Measurements from ENCODE around the gene CHN2. TPM values are rescaled to one million over a fixed set of nuclear protein-coding genes. Genes with fewer than 3 reads are reported as not detected.

The CHN2 gene
- total RNA-seq, 2 experiments from 2014 or later, result 10.1 to 12.6 TPM

DNA sequence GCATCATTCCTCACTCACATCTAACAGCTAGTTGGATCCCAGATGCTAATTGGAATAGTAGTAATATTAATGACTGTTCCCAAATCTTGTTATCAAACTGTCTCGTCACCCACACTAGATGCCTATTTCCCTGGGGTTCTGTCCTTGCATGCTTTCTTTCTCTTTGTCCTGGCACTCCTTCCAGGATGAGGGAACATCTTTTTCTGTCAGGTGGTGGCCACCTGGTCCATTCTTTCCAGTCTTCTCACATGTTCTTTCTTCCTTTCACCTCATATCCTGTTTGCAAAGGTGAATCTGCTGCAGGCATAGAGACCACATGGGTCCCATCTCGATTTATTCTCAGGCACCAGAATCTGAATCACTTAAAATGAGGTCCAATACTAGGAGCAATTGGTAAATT, 126.0 kb downstream of the CHN2 start:
- Mint-ChIP-seq H3K4me1 (peaks cover 6% of the 10 kb centered on the region), H3K27me3 (peaks cover 3% of the 10 kb centered on the region), H3K9me3 (ENCODE audit: low read depth) (no peaks in the 10 kb centered on the region), H3K4me3 (no peak overlapping the region), H3K36me3 (no peaks in the 10 kb centered on the region), H3K27ac (no peak overlapping the region)
- ATAC-seq, result no peak
- no peak for DNase-seq
- CTCF ChIA-PET, result interaction anchor here (0.7 kb wide), 1 partner anchor 131 kb away, joined by 4 read pairs; no protein-coding TSS in a partner anchor

DNA sequence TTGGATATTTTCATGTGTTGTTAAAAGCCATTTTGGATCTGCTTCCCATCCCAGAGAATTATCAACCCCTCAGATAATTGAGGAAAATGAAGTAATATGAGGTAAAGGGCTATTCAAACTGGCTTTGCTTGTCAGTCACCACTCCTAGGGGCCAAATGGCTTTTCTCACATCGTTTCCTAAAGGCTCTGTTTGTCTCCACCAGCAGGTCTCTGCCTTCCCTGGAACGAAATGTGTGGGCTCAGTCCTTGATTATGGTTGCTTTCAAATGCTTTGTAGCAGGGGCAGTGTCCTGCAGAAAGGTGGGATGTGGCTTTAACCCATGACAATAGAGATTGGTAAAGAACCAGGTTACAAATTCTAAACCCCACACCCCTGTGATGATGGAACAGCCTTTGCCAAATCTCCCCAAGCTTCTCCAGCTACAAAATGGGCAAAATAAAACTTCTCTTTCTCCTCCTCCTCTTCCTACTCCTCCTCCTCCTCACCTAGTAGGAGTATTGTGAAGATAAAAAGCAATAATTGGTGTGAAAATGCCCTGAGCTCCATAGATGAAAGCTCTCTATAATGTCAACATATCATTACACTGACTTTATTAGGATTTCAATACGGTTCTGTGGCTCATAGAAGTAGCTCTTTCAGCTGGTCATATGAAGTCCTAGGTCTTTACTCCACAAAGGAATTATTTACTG, 127.6 kb downstream of the CHN2 start:
- no peak overlapping the region for H3K27ac Mint-ChIP-seq
- CTCF ChIA-PET, result no interaction called here
- no peak for ATAC-seq
- no peaks in the 10 kb centered on the region for H3K36me3 Mint-ChIP-seq
- no peak for DNase-seq
- no peaks in the 10 kb centered on the region for H3K9me3 Mint-ChIP-seq (ENCODE audit: low read depth)
- H3K27me3 Mint-ChIP-seq, result peaks cover 3% of the 10 kb centered on the region
- no peak overlapping the region for H3K4me3 Mint-ChIP-seq
- peaks cover 6% of the 10 kb centered on the region for H3K4me1 Mint-ChIP-seq

DNA sequence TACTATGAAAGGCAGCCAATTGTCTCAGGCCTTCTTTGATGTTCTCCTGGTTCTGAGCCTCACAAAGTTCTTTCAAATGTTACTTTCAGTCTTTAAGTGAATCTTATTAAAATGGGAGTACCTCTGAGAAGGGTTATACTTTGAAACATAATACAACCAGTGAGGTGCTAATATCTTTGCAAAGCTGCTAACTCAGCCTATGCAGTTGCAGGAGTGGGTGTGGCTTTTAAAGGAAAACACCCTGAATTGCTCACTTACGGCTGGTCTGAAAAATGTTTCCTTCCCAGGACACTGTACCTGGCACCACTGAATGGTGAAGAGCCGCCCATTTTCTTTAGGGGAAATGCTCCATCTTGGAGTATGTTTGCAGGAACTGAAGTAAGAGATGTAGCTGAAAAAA, 130.9 kb downstream of the CHN2 start:
- H3K9me3 Mint-ChIP-seq (ENCODE audit: low read depth), result no peaks in the 10 kb centered on the region
- CTCF ChIA-PET, result interaction anchor here (0.7 kb wide), 1 partner anchor 10 kb away, joined by 3 read pairs; no protein-coding TSS in a partner anchor
- H3K36me3 Mint-ChIP-seq, result no peaks in the 10 kb centered on the region
- H3K27ac Mint-ChIP-seq, result no peak overlapping the region
- no peak overlapping the region for H3K4me3 Mint-ChIP-seq
- H3K27me3 Mint-ChIP-seq, result peaks cover 3% of the 10 kb centered on the region
- ATAC-seq, result no peak
- no peak for DNase-seq
- peaks cover 10% of the 10 kb centered on the region for H3K4me1 Mint-ChIP-seq

DNA sequence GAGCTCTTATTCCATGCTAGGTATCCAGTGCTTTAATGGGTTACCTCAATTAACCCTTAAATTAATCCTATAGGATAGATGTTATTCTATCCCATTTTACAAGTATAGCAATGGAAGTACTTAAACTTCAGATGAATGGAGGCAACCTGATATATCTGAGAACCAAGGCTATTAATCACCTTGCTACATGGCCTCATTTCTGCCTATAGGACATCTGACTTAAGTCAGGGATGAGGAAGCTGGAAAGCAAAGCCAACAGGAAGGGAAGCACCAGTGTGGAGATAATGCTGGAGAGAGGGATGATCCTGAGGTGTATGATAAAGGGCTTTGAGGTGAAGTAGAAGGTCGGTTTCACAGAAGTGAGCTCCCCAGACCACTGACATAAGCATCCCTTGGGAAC, 132.3 kb downstream of the CHN2 start:
- peaks cover 7% of the 10 kb centered on the region for H3K4me1 Mint-ChIP-seq
- no peak overlapping the region for H3K4me3 Mint-ChIP-seq
- H3K36me3 Mint-ChIP-seq, result no peaks in the 10 kb centered on the region
- no peak for ATAC-seq
- DNase-seq, result no peak
- H3K9me3 Mint-ChIP-seq (ENCODE audit: low read depth), result no peaks in the 10 kb centered on the region
- H3K27ac Mint-ChIP-seq, result no peak overlapping the region
- no peaks in the 10 kb centered on the region for H3K27me3 Mint-ChIP-seq
- CTCF ChIA-PET, result interaction anchor here (1.1 kb wide), 1 partner anchor 11 kb away, joined by 3 read pairs; no protein-coding TSS in a partner anchor

DNA sequence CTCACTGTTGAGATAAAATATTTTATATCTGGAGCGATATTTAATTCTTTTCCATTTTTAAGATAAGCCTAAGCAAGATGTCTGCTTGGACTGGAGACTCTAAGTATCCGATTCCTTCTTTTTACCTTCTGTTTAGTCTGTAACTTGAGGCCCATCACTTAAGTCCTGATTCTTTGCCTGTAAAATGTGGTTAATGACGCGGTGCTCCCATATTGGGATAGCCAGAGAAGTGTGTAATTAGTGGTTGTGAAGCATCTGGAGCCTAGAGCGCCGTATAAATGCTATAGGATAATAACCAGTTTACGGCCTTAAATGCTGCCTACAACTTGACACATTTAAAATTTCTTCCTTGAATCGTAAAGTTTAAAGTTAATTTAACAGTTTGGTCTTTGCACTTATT, 132.9 kb downstream of the CHN2 start:
- no peak overlapping the region for H3K27ac Mint-ChIP-seq
- H3K27me3 Mint-ChIP-seq, result no peaks in the 10 kb centered on the region
- no peaks in the 10 kb centered on the region for H3K36me3 Mint-ChIP-seq
- no peak for DNase-seq
- no peak overlapping the region for H3K4me3 Mint-ChIP-seq
- peaks cover 7% of the 10 kb centered on the region for H3K4me1 Mint-ChIP-seq
- no peaks in the 10 kb centered on the region for H3K9me3 Mint-ChIP-seq (ENCODE audit: low read depth)
- ATAC-seq, result no peak
- CTCF ChIA-PET, result interaction anchor here (1.1 kb wide), 1 partner anchor 10 kb away, joined by 3 read pairs; no protein-coding TSS in a partner anchor

DNA sequence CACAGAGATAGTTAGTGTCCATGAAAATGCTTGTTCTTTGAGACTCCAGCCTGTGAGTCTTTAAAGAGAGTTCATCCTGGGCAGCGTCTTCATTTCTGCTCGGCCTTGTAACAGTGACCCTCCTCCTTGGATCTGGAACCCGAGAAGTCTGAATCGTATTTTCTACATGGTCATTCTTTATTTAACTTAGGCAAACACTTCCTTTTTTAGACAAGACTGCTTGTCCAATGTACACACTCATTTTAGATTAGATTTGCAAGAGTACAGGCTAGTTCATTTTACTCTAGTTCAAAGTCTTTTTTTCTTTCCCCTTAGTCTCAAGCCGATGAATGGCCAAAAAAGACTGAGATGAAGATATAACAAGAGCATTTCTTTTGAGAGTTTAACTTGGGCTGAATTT, 133.5 kb downstream of the CHN2 start:
- H3K27ac Mint-ChIP-seq, result no peak overlapping the region
- H3K36me3 Mint-ChIP-seq, result no peaks in the 10 kb centered on the region

DNA sequence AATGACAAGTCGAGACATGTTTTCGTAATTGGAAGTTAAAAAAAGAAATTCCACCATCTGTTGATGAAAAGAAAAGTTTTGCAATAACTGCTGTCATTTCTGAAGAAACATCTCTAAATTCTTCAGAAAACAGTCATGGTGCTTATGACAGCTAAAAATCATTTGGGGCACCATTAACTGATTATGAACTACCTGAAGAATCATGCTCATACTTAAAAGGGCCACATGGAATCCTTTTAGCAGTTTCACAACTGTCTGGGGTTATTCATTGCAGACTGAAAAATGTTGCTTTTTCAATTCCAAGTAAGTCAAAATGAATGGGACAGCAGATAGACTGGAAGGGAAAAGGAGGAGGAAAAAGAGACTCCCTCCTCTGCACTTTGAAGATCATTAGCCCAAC, 134.2 kb downstream of the CHN2 start:
- Mint-ChIP-seq H3K36me3 (no peaks in the 10 kb centered on the region), H3K4me1 (peaks cover 7% of the 10 kb centered on the region), H3K4me3 (no peak overlapping the region), H3K27ac (no peak overlapping the region), H3K9me3 (ENCODE audit: low read depth) (no peaks in the 10 kb centered on the region), H3K27me3 (no peaks in the 10 kb centered on the region)
- CTCF ChIA-PET, result no interaction called here
- DNase-seq (no peak), ATAC-seq (no peak)

More for the DNA sequence above, 133.5 kb downstream of the CHN2 start:
- ATAC-seq, result no peak
- Mint-ChIP-seq H3K27me3 (no peaks in the 10 kb centered on the region), H3K9me3 (ENCODE audit: low read depth) (no peaks in the 10 kb centered on the region), H3K4me3 (no peak overlapping the region), H3K4me1 (peaks cover 7% of the 10 kb centered on the region)
- CTCF ChIA-PET, result no interaction called here
- no peak for DNase-seq

DNA sequence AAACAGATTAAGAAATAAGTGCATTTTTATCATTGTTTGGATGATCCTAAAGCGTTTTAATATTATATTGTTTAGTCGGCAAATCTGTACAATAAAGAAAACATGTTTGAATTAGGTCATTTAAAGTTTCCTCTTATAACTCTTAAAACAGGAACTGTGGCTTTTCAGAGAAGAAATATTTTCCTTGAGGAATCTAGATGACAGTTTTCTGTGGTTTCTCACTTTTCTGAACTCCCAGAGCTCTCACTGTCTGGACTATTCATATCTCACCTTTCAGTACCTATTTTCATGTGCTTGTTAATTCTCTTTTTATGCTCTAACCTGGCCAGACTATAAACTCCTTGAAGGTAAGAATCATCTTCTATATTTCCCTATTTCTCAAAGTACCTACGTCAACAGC, 135.1 kb downstream of the CHN2 start:
- H3K4me1 Mint-ChIP-seq, result peaks cover 8% of the 10 kb centered on the region
- DNase-seq (no peak), ATAC-seq (no peak)
- no peaks in the 10 kb centered on the region for H3K36me3 Mint-ChIP-seq
- H3K27me3 Mint-ChIP-seq, result no peaks in the 10 kb centered on the region
- H3K4me3 Mint-ChIP-seq, result no peak overlapping the region
- H3K27ac Mint-ChIP-seq, result no peak overlapping the region
- CTCF ChIA-PET, result no interaction called here
- no peaks in the 10 kb centered on the region for H3K9me3 Mint-ChIP-seq (ENCODE audit: low read depth)

DNA sequence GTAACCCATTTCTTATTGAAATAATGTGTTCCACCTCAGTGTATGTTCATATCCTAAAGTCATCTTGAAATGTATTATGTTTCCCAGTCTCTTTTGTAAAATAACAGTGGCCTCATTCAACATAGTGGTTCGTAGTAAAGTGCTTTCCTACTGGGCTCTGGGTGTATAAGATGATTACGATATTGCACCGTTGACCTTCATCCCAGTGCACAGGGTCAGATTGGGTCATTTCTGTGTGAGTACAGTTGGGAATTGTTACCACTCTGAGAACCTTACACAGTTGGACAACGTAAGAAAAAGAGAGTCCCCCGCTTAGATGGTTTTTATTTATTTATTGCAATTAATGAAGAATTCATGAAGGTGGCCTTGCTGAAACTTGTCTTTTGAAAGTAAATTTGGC, 135.6 kb downstream of the CHN2 start:
- CTCF ChIA-PET, result no interaction called here
- Mint-ChIP-seq H3K4me1 (peaks cover 12% of the 10 kb centered on the region), H3K36me3 (no peaks in the 10 kb centered on the region), H3K27ac (no peak overlapping the region), H3K4me3 (no peak overlapping the region), H3K27me3 (no peaks in the 10 kb centered on the region), H3K9me3 (ENCODE audit: low read depth) (no peaks in the 10 kb centered on the region)
- no peak for ATAC-seq
- DNase-seq, result no peak

DNA sequence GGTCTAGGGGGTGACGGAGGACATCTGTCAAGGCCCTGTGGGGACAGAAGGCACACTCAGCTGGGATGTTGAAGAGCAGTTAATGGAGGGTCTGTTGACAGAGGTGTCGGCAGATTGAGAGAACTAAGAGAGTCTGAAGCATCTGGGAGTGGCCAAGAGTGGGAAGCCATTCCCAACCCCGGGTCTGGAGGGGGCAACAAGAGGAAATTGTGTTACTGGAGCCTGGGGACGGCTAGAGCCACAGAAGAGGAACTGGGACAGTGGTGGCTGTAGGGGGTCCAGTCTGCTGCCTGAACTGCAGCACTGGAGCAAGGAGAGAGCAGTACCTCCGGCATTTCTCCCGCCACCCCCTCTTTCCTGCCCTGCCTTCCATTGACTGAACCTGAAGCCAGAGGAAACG, 136.6 kb downstream of the CHN2 start:
- Mint-ChIP-seq H3K4me1 (peaks cover 18% of the 10 kb centered on the region), H3K27me3 (no peaks in the 10 kb centered on the region), H3K4me3 (no peak overlapping the region), H3K36me3 (no peaks in the 10 kb centered on the region), H3K9me3 (ENCODE audit: low read depth) (no peaks in the 10 kb centered on the region), H3K27ac (no peak overlapping the region)
- ATAC-seq, result no peak
- DNase-seq, result no peak
- CTCF ChIA-PET, result no interaction called here

DNA sequence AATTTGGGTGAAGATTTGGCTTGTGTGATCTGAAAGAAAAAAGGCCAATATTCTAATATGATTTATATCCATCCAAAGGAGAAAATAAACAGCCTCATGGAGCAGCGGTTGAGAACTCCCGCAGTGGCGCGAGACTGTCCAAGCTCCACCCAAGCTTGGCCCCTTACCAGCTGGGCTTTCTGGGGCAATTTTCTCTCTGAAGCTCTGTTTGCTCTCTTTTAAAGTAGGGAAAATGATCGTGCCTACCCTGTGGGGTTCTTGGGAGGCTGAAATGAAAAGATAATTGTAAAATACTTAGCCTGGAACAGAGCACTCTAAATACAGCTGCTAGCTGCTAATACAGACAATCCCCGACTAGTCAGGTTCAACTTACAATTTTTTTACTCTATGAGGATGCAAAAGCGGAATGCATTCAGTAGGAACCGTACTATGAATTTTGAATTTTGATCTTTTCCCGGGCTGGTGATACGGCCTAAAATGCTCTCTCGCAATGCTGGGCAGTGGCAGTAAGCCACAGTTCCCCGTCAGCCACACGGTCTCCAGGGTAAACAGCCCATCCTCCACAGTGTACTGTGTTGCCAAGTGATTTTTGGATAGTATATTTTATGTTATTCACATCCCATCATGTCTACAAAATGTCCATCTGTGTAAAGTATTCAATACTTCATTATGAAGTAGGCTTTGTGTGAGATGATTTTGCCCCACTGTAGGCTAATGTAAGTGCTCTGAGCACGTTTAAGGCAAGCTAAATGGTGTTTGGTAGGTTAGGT, 137.7 kb downstream of the CHN2 start:
- DNase-seq, result no peak
- H3K27ac Mint-ChIP-seq, result no peak overlapping the region
- no peak overlapping the region for H3K4me3 Mint-ChIP-seq
- CTCF ChIA-PET, result interaction anchor here (1.0 kb wide), 1 partner anchor 8 kb away, joined by 3 read pairs; no protein-coding TSS in a partner anchor
- no peaks in the 10 kb centered on the region for H3K27me3 Mint-ChIP-seq
- no peaks in the 10 kb centered on the region for H3K36me3 Mint-ChIP-seq
- H3K4me1 Mint-ChIP-seq, result peaks cover 28% of the 10 kb centered on the region
- no peaks in the 10 kb centered on the region for H3K9me3 Mint-ChIP-seq (ENCODE audit: low read depth)
- ATAC-seq, result no peak

DNA sequence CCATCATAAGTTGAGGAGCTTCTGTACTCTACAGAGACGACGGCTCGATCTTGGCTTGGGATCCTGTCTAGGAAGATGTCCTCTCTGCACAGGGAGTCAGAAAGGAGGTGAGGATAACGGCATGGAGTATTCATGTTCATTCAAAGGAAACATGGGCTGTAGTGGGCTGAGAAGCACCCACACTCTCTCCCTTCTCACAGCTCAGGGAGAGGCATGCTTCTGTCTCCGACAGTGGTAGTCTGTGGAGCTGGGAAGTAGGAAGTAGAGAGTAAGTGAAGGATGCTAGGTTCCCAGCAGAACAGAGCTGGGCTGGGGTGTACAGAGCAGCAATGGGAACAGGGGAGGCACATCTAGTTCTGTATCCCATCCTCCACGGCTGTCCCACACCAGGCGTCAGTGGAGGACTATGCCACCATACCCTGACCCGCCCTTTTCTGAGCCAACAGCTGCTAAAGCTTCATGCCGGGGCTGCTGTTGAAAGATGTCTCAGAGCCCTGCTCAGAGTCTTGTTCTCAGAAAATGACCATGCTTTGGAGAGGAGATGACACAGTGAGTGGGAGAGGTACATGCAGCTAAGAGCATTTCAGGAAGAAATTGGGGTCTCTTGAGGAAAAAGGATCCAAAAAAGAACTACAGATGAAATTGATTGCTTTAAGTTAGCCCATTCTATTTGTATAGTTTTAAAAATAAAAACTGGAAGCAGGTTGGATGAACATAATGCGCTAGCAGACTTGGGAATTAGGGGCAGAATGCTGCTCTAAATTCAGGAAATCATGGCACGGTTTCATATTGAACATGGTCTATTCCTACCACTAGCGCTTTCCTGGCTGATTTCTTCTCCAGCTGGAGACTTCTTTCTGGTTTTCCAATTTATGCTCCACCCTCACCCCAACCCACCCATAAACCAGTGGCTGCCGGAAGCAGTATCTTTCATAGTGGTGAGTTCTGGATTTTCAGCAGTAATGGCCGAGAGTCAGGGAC, 138.6 kb downstream of the CHN2 start:
- Mint-ChIP-seq H3K9me3 (ENCODE audit: low read depth) (no peaks in the 10 kb centered on the region), H3K4me3 (no peak overlapping the region), H3K36me3 (no peaks in the 10 kb centered on the region), H3K27ac (no peak overlapping the region), H3K27me3 (no peaks in the 10 kb centered on the region), H3K4me1 (peaks cover 37% of the 10 kb centered on the region)
- DNase-seq, result no peak
- CTCF ChIA-PET, result interaction anchor here (1.0 kb wide), 1 partner anchor 9 kb away, joined by 3 read pairs; no protein-coding TSS in a partner anchor
- ATAC-seq, result no peak

All from activated CD8-positive, alpha-beta memory T cell treated with anti-CD3 and anti-CD28 coated beads, Interleukin-2, amount 10 ng/mL, durations not matched to agents 7 days and 5 days (primary cell).